Thyroid gland (tissue), 4 donors: Measurements from ENCODE around the gene CENPX. TPM values are rescaled to one million over a fixed set of nuclear protein-coding genes. Genes with fewer than 3 reads are reported as not detected.

ENCODE experiments used
- DNase-seq, 2 donors: peaks; one replicate each; pipeline ENCODE4 v3.0.0-alpha.2; 2019
- H3K27ac ChIP-seq, 3 donors: fragments of 200-600 bp; sonication (generic); 1 replicate in 2 of 3; 2 replicates in 1 of 3; pipeline ENCODE4 v1.5.1; 2016 to 2019; ENCODE audit warnings: mild to moderate bottlenecking in 1 of 3, moderate library complexity in 1 of 3
- H3K27me3 ChIP-seq: fragments of 200-600 bp; sonication (generic); one replicate; pipeline ENCODE4 v1.5.1; 2019
- H3K36me3 ChIP-seq, 2 donors: fragments of 200-600 bp; sonication (generic); one replicate each; pipeline ENCODE4 v1.5.1; 2016 to 2019
- H3K4me1 ChIP-seq, 2 donors: fragments of 200-600 bp; sonication (generic); one replicate each; pipeline ENCODE4 v1.5.1; 2017 to 2019
- H3K4me3 ChIP-seq, 3 donors: fragments of 200-600 bp; sonication (generic); replicated peaks in 1 of 3; 1 replicate in 2 of 3; 2 replicates in 1 of 3; pipeline ENCODE4 v1.5.1; 2016; ENCODE audit warnings: mild to moderate bottlenecking in 1 of 3
- H3K9me3 ChIP-seq: fragments of 200-600 bp; sonication (generic); one replicate; pipeline ENCODE4 v1.5.1; 2017
- POLR2A ChIP-seq, 2 donors: fragments of 450-650 bp; IDR thresholded peaks; one replicate each; pipeline ENCODE4 v1.6.1; 2017; ENCODE audit warnings: antibody characterized with exemption in 2 of 2, mild to moderate bottlenecking in 2 of 2, moderate library complexity in 1 of 2
- WGBS, 2 donors: methylation state at CpG; one replicate each; pipeline ENCODE4 v1.1.5; 2017; 5-methylcytosine and 5-hydroxymethylcytosine counted together
- intact Hi-C: fragments of 100-400 bp; cut with DNase I; formaldehyde crosslinking; loops from one replicate; pipeline ENCODE4 v1.15.1; 2023
- total RNA-seq, 4 donors: library from RNA; depleted of rRNA; stranded (reverse); fragments of >200 nt; gene quantifications; one replicate each; pipeline ENCODE4 v1.2.3, GENCODE V29; 2016
- TF ChIP-seq, protein P1 (sequence below), 6 experiments: fragments of 200-600 bp in 3 of 6; fragments of 450-650 bp in 3 of 6; sonication (generic) in 3 of 6; IDR thresholded peaks; one replicate each; pipeline ENCODE4 v1.5.1; 2016 to 2019; ENCODE audit warnings: antibody characterized with exemption in 6 of 6, mild to moderate bottlenecking in 2 of 6, inconsistent platforms in 1 of 6, moderate library complexity in 1 of 6

The CENPX gene
- total RNA-seq, 4 donors from 2014 or later, result 40.7 to 95.9 (median 78.0) TPM

DNA sequence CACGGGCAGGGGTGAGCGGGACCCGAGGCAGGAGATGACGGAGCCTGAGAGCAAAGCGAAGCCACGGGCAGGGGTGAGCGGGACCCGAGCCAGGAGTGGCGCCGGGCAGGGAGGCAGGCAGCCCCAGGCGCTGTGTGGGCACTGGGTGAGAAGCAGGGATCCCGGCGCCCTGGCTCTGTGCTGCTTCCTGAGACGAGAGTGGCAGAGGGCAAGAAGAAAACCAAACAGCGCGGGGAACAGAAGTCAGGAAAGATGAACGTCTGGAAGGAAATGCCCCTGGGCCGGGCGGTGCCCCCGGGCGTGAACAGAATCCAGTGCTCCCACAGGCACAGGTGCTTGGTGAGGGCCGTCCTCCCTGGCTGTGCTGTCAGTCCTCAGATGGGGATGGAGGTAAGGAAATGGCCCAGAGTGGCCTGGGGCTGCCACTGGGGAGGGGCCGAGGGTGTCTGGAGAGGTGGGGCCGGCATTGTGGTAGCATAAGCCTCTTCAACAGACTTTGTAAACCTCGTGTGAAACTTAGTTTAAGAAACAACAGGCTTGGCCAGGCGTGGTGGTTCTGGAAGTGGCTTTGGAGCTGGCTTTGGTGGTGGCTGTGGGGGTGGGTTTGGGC, 35.4 kb downstream of the CENPX start:
- H3K4me3 ChIP-seq, result no peak overlapping the region
- no peak for TF ChIP-seq POLR2A (IDR thresholded peaks at IDR 0.05)
- TF ChIP-seq, protein P1, sequence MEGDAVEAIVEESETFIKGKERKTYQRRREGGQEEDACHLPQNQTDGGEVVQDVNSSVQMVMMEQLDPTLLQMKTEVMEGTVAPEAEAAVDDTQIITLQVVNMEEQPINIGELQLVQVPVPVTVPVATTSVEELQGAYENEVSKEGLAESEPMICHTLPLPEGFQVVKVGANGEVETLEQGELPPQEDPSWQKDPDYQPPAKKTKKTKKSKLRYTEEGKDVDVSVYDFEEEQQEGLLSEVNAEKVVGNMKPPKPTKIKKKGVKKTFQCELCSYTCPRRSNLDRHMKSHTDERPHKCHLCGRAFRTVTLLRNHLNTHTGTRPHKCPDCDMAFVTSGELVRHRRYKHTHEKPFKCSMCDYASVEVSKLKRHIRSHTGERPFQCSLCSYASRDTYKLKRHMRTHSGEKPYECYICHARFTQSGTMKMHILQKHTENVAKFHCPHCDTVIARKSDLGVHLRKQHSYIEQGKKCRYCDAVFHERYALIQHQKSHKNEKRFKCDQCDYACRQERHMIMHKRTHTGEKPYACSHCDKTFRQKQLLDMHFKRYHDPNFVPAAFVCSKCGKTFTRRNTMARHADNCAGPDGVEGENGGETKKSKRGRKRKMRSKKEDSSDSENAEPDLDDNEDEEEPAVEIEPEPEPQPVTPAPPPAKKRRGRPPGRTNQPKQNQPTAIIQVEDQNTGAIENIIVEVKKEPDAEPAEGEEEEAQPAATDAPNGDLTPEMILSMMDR (IDR thresholded peaks at IDR 0.05), result no peak

DNA sequence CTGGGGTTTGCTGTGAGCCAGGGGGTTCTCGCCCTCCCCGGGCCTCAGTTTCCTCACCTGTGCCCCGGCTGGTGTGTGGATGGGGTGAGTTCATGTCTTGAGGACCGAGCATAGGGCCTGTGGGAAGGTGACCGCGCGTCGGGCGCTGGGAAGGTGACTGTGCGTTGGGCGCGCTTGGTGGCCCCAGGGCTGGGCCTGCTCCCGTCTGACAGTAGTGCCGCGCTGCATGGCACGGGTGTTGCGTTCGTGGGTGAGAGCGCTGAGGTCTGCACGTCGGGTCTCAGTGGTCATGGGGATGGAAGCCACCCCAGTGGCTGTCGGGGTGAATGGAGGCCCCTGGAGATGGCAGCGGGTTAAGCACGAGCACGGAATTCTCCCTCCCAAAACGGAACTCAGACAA, 36.1 kb downstream of the CENPX start:
- Histone ChIP-seq H3K27me3 (no peaks in the 10 kb centered on the region), H3K4me3 (no peak overlapping the region), H3K36me3 (peaks cover 10 to 25% of the 10 kb centered on the region in 2 donors), H3K4me1 (peaks cover 9 to 12% of the 10 kb centered on the region in 2 donors), H3K27ac (no peak overlapping the region), H3K9me3 (no peaks in the 10 kb centered on the region)
- WGBS, 2 donors, result 93 to 98% methylated on average over 22 to 23 of the region's 26 CpGs
- no peak for DNase-seq
- TF ChIP-seq POLR2A (IDR thresholded peaks at IDR 0.05), result no peak
- TF ChIP-seq, protein P1 (IDR thresholded peaks at IDR 0.05), result no peak
- intact Hi-C loops, result no loop called here

More for the DNA sequence above, 35.4 kb downstream of the CENPX start:
- Histone ChIP-seq H3K36me3 (peaks cover 10 to 25% of the 10 kb centered on the region in 2 donors), H3K9me3 (no peaks in the 10 kb centered on the region), H3K4me1 (peaks cover 14% of the 10 kb centered on the region in 2 donors), H3K27me3 (no peaks in the 10 kb centered on the region), H3K27ac (no peak overlapping the region)
- 92 to 95% methylated on average over 25 to 26 of the region's 26 CpGs for WGBS, 2 donors
- no peak for DNase-seq
- intact Hi-C loops, result no loop called here

DNA sequence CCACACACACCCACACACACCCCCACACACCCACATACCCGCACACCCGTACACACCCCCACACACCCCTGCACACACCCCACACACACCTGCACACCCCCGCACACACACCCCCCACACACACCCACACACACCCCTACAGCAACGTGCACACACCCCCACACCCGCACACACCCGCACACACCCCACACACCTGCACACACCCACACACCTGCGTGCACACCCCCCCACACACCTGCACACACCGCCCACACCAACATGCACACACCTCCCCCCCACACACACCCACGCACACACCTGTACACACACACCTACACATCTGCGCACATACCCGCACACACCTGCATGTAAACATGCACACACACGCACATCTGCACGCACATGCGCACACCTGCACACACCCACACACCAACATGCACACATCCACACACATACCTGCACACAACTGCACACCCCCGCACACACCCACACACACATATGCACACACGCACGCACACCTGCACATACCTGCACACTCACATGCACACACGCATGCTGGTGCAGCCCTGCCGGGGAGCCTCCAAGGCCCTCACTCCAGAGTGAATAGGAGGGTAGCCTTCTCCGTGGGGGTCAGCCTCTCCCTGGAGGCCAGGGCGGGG, 37.8 kb downstream of the CENPX start:
- H3K4me3 ChIP-seq, result no peak overlapping the region
- H3K36me3 ChIP-seq, result peaks cover 10 to 25% of the 10 kb centered on the region in 2 donors
- intact Hi-C loops, result no loop called here
- no peaks in the 10 kb centered on the region for H3K27me3 ChIP-seq
- H3K27ac ChIP-seq, result no peak overlapping the region
- WGBS, 2 donors, result 96 to 97% methylated on average over 20 to 21 of the region's 21 CpGs
- H3K4me1 ChIP-seq, result peaks cover 8 to 9% of the 10 kb centered on the region in 2 donors
- DNase-seq, result no peak
- TF ChIP-seq POLR2A (IDR thresholded peaks at IDR 0.05), result no peak
- TF ChIP-seq, protein P1 (IDR thresholded peaks at IDR 0.05), result no peak
- no peaks in the 10 kb centered on the region for H3K9me3 ChIP-seq

DNA sequence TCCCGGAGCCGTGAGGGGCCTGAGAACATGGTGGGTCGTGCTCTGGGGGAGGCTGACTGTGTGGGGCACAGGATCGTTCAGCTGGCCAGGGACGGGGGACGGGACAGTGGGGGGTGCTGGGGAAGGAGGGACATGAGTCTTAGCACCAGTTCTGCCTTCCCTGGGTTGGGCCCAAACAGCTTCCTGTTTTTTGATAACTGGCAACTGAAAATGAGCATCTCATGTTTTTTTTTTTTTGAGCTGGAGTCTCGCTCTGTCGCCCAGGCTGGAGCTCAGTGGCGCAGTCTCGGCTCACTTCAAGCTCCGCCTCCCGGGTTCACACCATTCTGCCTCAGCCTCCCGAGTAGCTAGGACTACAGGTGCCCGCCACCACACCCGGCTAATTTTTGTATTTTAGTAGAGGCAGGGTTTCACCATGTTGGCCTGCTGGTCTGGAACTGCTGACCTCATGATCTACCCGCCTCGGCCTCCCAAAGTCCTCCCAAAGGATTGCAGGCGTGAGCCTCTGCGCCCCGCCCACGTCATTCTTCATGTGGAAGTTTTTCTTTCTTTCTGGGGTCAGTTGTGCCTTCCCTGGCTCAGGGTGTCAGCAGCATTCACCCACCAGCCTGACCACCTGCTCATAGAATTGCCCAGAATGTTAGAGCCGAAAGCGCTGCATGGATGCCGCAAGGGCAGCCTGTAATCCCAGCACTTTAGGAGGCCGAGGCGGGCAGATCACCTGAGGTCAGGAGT, 38.9 kb downstream of the CENPX start:
- 95 to 97% methylated on average over 26 of the region's 26 CpGs for WGBS, 2 donors
- Histone ChIP-seq H3K4me3 (no peak overlapping the region), H3K4me1 (peaks cover 8 to 11% of the 10 kb centered on the region in 2 donors)

More for the DNA sequence above, 38.9 kb downstream of the CENPX start:
- intact Hi-C loops, result no loop called here
- H3K27me3 ChIP-seq, result no peaks in the 10 kb centered on the region
- H3K36me3 ChIP-seq, result peaks cover 10 to 25% of the 10 kb centered on the region in 2 donors
- DNase-seq, result no peak
- H3K9me3 ChIP-seq, result no peaks in the 10 kb centered on the region
- TF ChIP-seq POLR2A (IDR thresholded peaks at IDR 0.05), result no peak
- TF ChIP-seq, protein P1 (IDR thresholded peaks at IDR 0.05), result no peak
- H3K27ac ChIP-seq, result no peak overlapping the region
